Measurements from ENCODE around the gene RAD54L.

The RAD54L gene

GRCh38 chr1:46289134-46289494, 41.6 kb downstream of the RAD54L start:
- Histone ChIP-seq H3K36me3 (ENCODE audit: control insufficient read depth, insufficient read depth, low read length, severe bottlenecking) (peaks cover 41% of the 10 kb centered on the region), H3K4me3 (ENCODE audit: low read length) (peak overlapping the region; percentile 2), H3K27me3 (replicated peaks; ENCODE audit: control insufficient read depth, insufficient read depth, low read length) (no peaks in the 10 kb centered on the region), H3K4me1 (ENCODE audit: control insufficient read depth, insufficient read depth, low read length) (peaks cover 34% of the 10 kb centered on the region), H3K9me3 (ENCODE audit: control insufficient read depth, low read length) (no peaks in the 10 kb centered on the region), H3K9ac (ENCODE audit: low read length) (peak overlapping the region; percentile 24)
- no peak for DNase-seq (ENCODE audit: low read depth)

- DNase-seq (ENCODE audit: low read depth): no peak
- peaks cover 40% of the 10 kb centered on the region for H3K36me3 ChIP-seq (ENCODE audit: control insufficient read depth, insufficient read depth, low read length, severe bottlenecking)
- no peak overlapping the region for H3K9ac ChIP-seq (ENCODE audit: low read length)
- H3K27me3 ChIP-seq (replicated peaks; ENCODE audit: control insufficient read depth, insufficient read depth, low read length): no peaks in the 10 kb centered on the region
- H3K4me3 ChIP-seq (ENCODE audit: low read length): no peak overlapping the region
- H3K4me1 ChIP-seq (ENCODE audit: control insufficient read depth, insufficient read depth, low read length): peaks cover 26% of the 10 kb centered on the region
- no peaks in the 10 kb centered on the region for H3K9me3 ChIP-seq (ENCODE audit: control insufficient read depth, low read length)
Measured at GRCh38 chr1:46289976-46290375, 42.4 kb downstream of the RAD54L start.

GRCh38 chr1:46295306-46295705, 47.7 kb downstream of the RAD54L start:
- Histone ChIP-seq H3K4me1 (ENCODE audit: control insufficient read depth, insufficient read depth, low read length) (peaks cover 18% of the 10 kb centered on the region), H3K36me3 (ENCODE audit: control insufficient read depth, insufficient read depth, low read length, severe bottlenecking) (peaks cover 56% of the 10 kb centered on the region), H3K4me3 (ENCODE audit: low read length) (no peak overlapping the region), H3K9ac (ENCODE audit: low read length) (no peak overlapping the region), H3K9me3 (ENCODE audit: control insufficient read depth, low read length) (no peaks in the 10 kb centered on the region), H3K27me3 (replicated peaks; ENCODE audit: control insufficient read depth, insufficient read depth, low read length) (no peaks in the 10 kb centered on the region)
- DNase-seq (ENCODE audit: low read depth): no peak

GRCh38 chr1:46298387-46298786, 50.8 kb downstream of the RAD54L start:
- no peaks in the 10 kb centered on the region for H3K9me3 ChIP-seq (ENCODE audit: control insufficient read depth, low read length)
- H3K36me3 ChIP-seq (ENCODE audit: control insufficient read depth, insufficient read depth, low read length, severe bottlenecking): peaks cover 46% of the 10 kb centered on the region
- H3K9ac ChIP-seq (ENCODE audit: low read length): peak overlapping the region; percentile 37
- peaks cover 29% of the 10 kb centered on the region for H3K4me1 ChIP-seq (ENCODE audit: control insufficient read depth, insufficient read depth, low read length)
- H3K4me3 ChIP-seq (ENCODE audit: low read length): no peak overlapping the region
- H3K27me3 ChIP-seq (replicated peaks; ENCODE audit: control insufficient read depth, insufficient read depth, low read length): no peaks in the 10 kb centered on the region
- DNase-seq (ENCODE audit: low read depth): peak; percentile 9

- Histone ChIP-seq H3K4me3 (ENCODE audit: low read length) (peak overlapping the region; percentile 97), H3K27me3 (replicated peaks; ENCODE audit: control insufficient read depth, insufficient read depth, low read length) (no peaks in the 10 kb centered on the region), H3K9ac (ENCODE audit: low read length) (peak overlapping the region; percentile 100), H3K4me1 (ENCODE audit: control insufficient read depth, insufficient read depth, low read length) (peaks cover 34% of the 10 kb centered on the region), H3K9me3 (ENCODE audit: control insufficient read depth, low read length) (no peaks in the 10 kb centered on the region), H3K36me3 (ENCODE audit: control insufficient read depth, insufficient read depth, low read length, severe bottlenecking) (peaks cover 23% of the 10 kb centered on the region)
- DNase-seq (ENCODE audit: low read depth): peak; percentile 49
Measured at GRCh38 chr1:46300673-46301405, 53.3 kb downstream of the RAD54L start.

GRCh38 chr1:46301406-46301807, 53.8 kb downstream of the RAD54L start:
- DNase-seq (ENCODE audit: low read depth): no peak
- Histone ChIP-seq H3K9me3 (ENCODE audit: control insufficient read depth, low read length) (no peaks in the 10 kb centered on the region), H3K4me3 (ENCODE audit: low read length) (peak overlapping the region; percentile 97)

GRCh38 chr1:46301808-46302640, 54.5 kb downstream of the RAD54L start:
- peaks cover 39% of the 10 kb centered on the region for H3K4me1 ChIP-seq (ENCODE audit: control insufficient read depth, insufficient read depth, low read length)
- no peaks in the 10 kb centered on the region for H3K27me3 ChIP-seq (replicated peaks; ENCODE audit: control insufficient read depth, insufficient read depth, low read length)
- no peaks in the 10 kb centered on the region for H3K9me3 ChIP-seq (ENCODE audit: control insufficient read depth, low read length)
- DNase-seq (ENCODE audit: low read depth): peak; percentile 79
- H3K36me3 ChIP-seq (ENCODE audit: control insufficient read depth, insufficient read depth, low read length, severe bottlenecking): peaks cover 11% of the 10 kb centered on the region
- H3K4me3 ChIP-seq (ENCODE audit: low read length): peak overlapping the region; percentile 97
- peak overlapping the region; percentile 100 for H3K9ac ChIP-seq (ENCODE audit: low read length)

More at GRCh38 chr1:46301406-46301807, 53.8 kb downstream of the RAD54L start:
- no peaks in the 10 kb centered on the region for H3K27me3 ChIP-seq (replicated peaks; ENCODE audit: control insufficient read depth, insufficient read depth, low read length)
- H3K9ac ChIP-seq (ENCODE audit: low read length): peak overlapping the region; percentile 100
- H3K36me3 ChIP-seq (ENCODE audit: control insufficient read depth, insufficient read depth, low read length, severe bottlenecking): peaks cover 17% of the 10 kb centered on the region
- H3K4me1 ChIP-seq (ENCODE audit: control insufficient read depth, insufficient read depth, low read length): peaks cover 34% of the 10 kb centered on the region

GRCh38 chr1:46302641-46303037, 55.1 kb downstream of the RAD54L start:
- peak; percentile 61 for DNase-seq (ENCODE audit: low read depth)
- peaks cover 45% of the 10 kb centered on the region for H3K4me1 ChIP-seq (ENCODE audit: control insufficient read depth, insufficient read depth, low read length)
- no peaks in the 10 kb centered on the region for H3K9me3 ChIP-seq (ENCODE audit: control insufficient read depth, low read length)
- no peaks in the 10 kb centered on the region for H3K27me3 ChIP-seq (replicated peaks; ENCODE audit: control insufficient read depth, insufficient read depth, low read length)
- H3K4me3 ChIP-seq (ENCODE audit: low read length): peak overlapping the region; percentile 97
- H3K9ac ChIP-seq (ENCODE audit: low read length): peak overlapping the region; percentile 100
- H3K36me3 ChIP-seq (ENCODE audit: control insufficient read depth, insufficient read depth, low read length, severe bottlenecking): peaks cover 7% of the 10 kb centered on the region

GRCh38 chr1:46303038-46303871, 55.7 kb downstream of the RAD54L start, which contains the start of the genes LRRC41 and UQCRH:
Gene LRRC41 (minus strand): TSS chr1:46303616. CDS start chr1:46303322, 294 bp downstream.
Gene UQCRH (plus strand): TSS chr1:46303698. CDS start chr1:46303767, 69 bp downstream.
- peak; percentile 97 for DNase-seq (ENCODE audit: low read depth)
- Histone ChIP-seq H3K9ac (ENCODE audit: low read length) (peak within 1 kb of the TSS; percentile 100), H3K4me1 (ENCODE audit: control insufficient read depth, insufficient read depth, low read length) (peaks cover 47% of the 10 kb centered on the region), H3K4me3 (ENCODE audit: low read length) (peak within 1 kb of the TSS; percentile 97), H3K9me3 (ENCODE audit: control insufficient read depth, low read length) (no peaks in the 10 kb centered on the region), H3K36me3 (ENCODE audit: control insufficient read depth, insufficient read depth, low read length, severe bottlenecking) (peaks cover 2% of the 10 kb centered on the region), H3K27me3 (replicated peaks; ENCODE audit: control insufficient read depth, insufficient read depth, low read length) (no peaks in the 10 kb centered on the region)

- no peaks in the 10 kb centered on the region for H3K27me3 ChIP-seq (replicated peaks; ENCODE audit: control insufficient read depth, insufficient read depth, low read length)
Measured at GRCh38 chr1:46303872-46304326, 56.3 kb downstream of the RAD54L start.

More at GRCh38 chr1:46303872-46304326, 56.3 kb downstream of the RAD54L start:
- peak; percentile 30 for DNase-seq (ENCODE audit: low read depth)
- H3K9ac ChIP-seq (ENCODE audit: low read length): peak overlapping the region; percentile 100
- peak overlapping the region; percentile 97 for H3K4me3 ChIP-seq (ENCODE audit: low read length)
- peaks cover 47% of the 10 kb centered on the region for H3K4me1 ChIP-seq (ENCODE audit: control insufficient read depth, insufficient read depth, low read length)
- H3K36me3 ChIP-seq (ENCODE audit: control insufficient read depth, insufficient read depth, low read length, severe bottlenecking): peaks cover 4% of the 10 kb centered on the region
- no peaks in the 10 kb centered on the region for H3K9me3 ChIP-seq (ENCODE audit: control insufficient read depth, low read length)

Measured in adipocyte (in vitro differentiated cells).